RWPE2 (cell line): ENCODE data around the gene ALK.

Experiments
- ATAC-seq: fragments of 200-7000 bp; cut with Tn5 transposase; 3 replicates; pipeline ENCODE4 v1.9.1; 2021; ENCODE audit warnings: low read depth
- DNase-seq: peaks from one replicate; pipeline ENCODE4 v3.0.0-alpha.2; 2020; ENCODE audit warnings: low spot score
- H3K27ac ChIP-seq: fragments of 450-650 bp; 2 replicates; pipeline ENCODE4 v1.5.1; 2017; ENCODE audit warnings: mild to moderate bottlenecking; ENCODE audit not compliant: poor library complexity, severe bottlenecking
- H3K27me3 ChIP-seq: fragments of 250-450 bp; sonication (Bioruptor Pico); 2 replicates; pipeline ENCODE4 v1.5.1; 2021; ENCODE audit warnings: mild to moderate bottlenecking, moderate library complexity; ENCODE audit not compliant: insufficient read depth, poor library complexity, severe bottlenecking
- H3K36me3 ChIP-seq: fragments of 250-450 bp; sonication (Bioruptor Pico); 2 replicates; pipeline ENCODE4 v1.5.1; 2020; ENCODE audit warnings: low read depth, mild to moderate bottlenecking, moderate library complexity
- H3K4me1 ChIP-seq: fragments of 250-450 bp; sonication (Bioruptor Pico); 2 replicates; pipeline ENCODE4 v1.5.1; 2021; ENCODE audit warnings: mild to moderate bottlenecking, moderate library complexity; ENCODE audit not compliant: insufficient read depth, poor library complexity, severe bottlenecking
- H3K4me3 ChIP-seq: fragments of 250-450 bp; sonication (Bioruptor Pico); 2 replicates; pipeline ENCODE4 v1.5.1; 2021; ENCODE audit warnings: mild to moderate bottlenecking, moderate library complexity; ENCODE audit not compliant: severe bottlenecking
- H3K9me3 ChIP-seq: fragments of 250-450 bp; sonication (Bioruptor Pico); 2 replicates; pipeline ENCODE4 v1.5.1; 2021; ENCODE audit warnings: mild to moderate bottlenecking, moderate library complexity; ENCODE audit not compliant: severe bottlenecking
- CTCF ChIP-seq: fragments of 450-650 bp; IDR thresholded peaks from one replicate; pipeline ENCODE4 v1.5.1; 2017; ENCODE audit warnings: mild to moderate bottlenecking, moderate library complexity; ENCODE audit not compliant: poor library complexity, severe bottlenecking

The ALK gene

GRCh38 chr2:29241955-29242565 lies 679.3 kb downstream of the ALK start:
- Histone ChIP-seq H3K36me3 (no peaks in the 10 kb centered on the region), H3K4me3 (no peak overlapping the region), H3K9me3 (no peaks in the 10 kb centered on the region), H3K27ac (no peak overlapping the region), H3K27me3 (no peaks in the 10 kb centered on the region), H3K4me1 (no peaks in the 10 kb centered on the region)
- DNase-seq (no peak), ATAC-seq (no peak)
- TF ChIP-seq CTCF = no peak

- no peak for TF ChIP-seq CTCF
- Histone ChIP-seq H3K4me3 (no peak overlapping the region), H3K4me1 (no peaks in the 10 kb centered on the region), H3K9me3 (no peaks in the 10 kb centered on the region), H3K27me3 (no peaks in the 10 kb centered on the region), H3K36me3 (no peaks in the 10 kb centered on the region), H3K27ac (no peak overlapping the region)
- DNase-seq = no peak
- ATAC-seq = no peak
Measured at GRCh38 chr2:29241341-29241740, 680.0 kb downstream of the ALK start.

GRCh38 chr2:29240601-29241000 lies 680.8 kb downstream of the ALK start:
- H3K27me3 ChIP-seq = no peaks in the 10 kb centered on the region
- no peak for DNase-seq
- no peaks in the 10 kb centered on the region for H3K36me3 ChIP-seq

GRCh38 chr2:29239209-29239960 lies 682.0 kb downstream of the ALK start:
- ATAC-seq (no peak), DNase-seq (no peak)
- Histone ChIP-seq H3K9me3 (no peaks in the 10 kb centered on the region), H3K4me1 (no peaks in the 10 kb centered on the region), H3K4me3 (no peak overlapping the region), H3K27me3 (no peaks in the 10 kb centered on the region), H3K36me3 (no peaks in the 10 kb centered on the region), H3K27ac (no peak overlapping the region)
- TF ChIP-seq CTCF = no peak

More at GRCh38 chr2:29240601-29241000, 680.8 kb downstream of the ALK start:
- no peak for ATAC-seq
- Histone ChIP-seq H3K4me3 (no peak overlapping the region), H3K9me3 (no peaks in the 10 kb centered on the region), H3K27ac (no peak overlapping the region), H3K4me1 (no peaks in the 10 kb centered on the region)
- TF ChIP-seq CTCF = no peak

- Histone ChIP-seq H3K4me3 (no peak overlapping the region), H3K36me3 (no peaks in the 10 kb centered on the region), H3K4me1 (no peaks in the 10 kb centered on the region), H3K27me3 (no peaks in the 10 kb centered on the region), H3K9me3 (no peaks in the 10 kb centered on the region), H3K27ac (no peak overlapping the region)
- DNase-seq = no peak
- ATAC-seq = peak; percentile 74; the same call in 2 of the 3 replicates
- TF ChIP-seq CTCF = peak; percentile 66
Measured at GRCh38 chr2:29238497-29238896, 682.9 kb downstream of the ALK start.
